Liver (tissue), 9 donors: Measurements from ENCODE around the gene P4HA1. TPM values are rescaled to one million over a fixed set of nuclear protein-coding genes. Genes with fewer than 3 reads are reported as not detected.
"Not testable (repeated sequence)": the region's sequence is repeated elsewhere in the genome, so short reads cannot be mapped to it uniquely, and the experiment has no call there.

Experiments used
- DNase-seq: peaks from one replicate; pipeline ENCODE4 v3.0.0-alpha.2; 2017; ENCODE audit warnings: low spot score
- H3K27ac ChIP-seq, 2 donors: one replicate each; pipeline ENCODE4 v1.7.0; 2013; ENCODE audit warnings: inconsistent platforms in 2 of 2, low read length in 2 of 2, control low read depth in 1 of 2, low read depth in 1 of 2, mild to moderate bottlenecking in 1 of 2
- H3K27me3 ChIP-seq, 4 donors: one replicate each; pipeline versions ENCODE4 v1.6.1 to v1.7.0; 2013; ENCODE audit warnings: low read length in 3 of 4, inconsistent platforms in 1 of 4, mild to moderate bottlenecking in 1 of 4, moderate library complexity in 1 of 4; ENCODE audit not compliant: control insufficient read depth in 4 of 4, insufficient read depth in 4 of 4
- H3K36me3 ChIP-seq, 4 donors: one replicate each; pipeline versions ENCODE4 v1.6.1 to v1.7.0; 2013; ENCODE audit warnings: low read length in 3 of 4, mild to moderate bottlenecking in 3 of 4, low read depth in 1 of 4, moderate library complexity in 1 of 4; ENCODE audit not compliant: control insufficient read depth in 4 of 4, insufficient read depth in 3 of 4
- H3K4me1 ChIP-seq, 4 donors: one replicate each; pipeline versions ENCODE4 v1.6.1 to v1.7.0; 2013; ENCODE audit warnings: low read length in 3 of 4, mild to moderate bottlenecking in 3 of 4, moderate library complexity in 1 of 4; ENCODE audit not compliant: control insufficient read depth in 4 of 4, insufficient read depth in 4 of 4
- H3K4me3 ChIP-seq, 3 donors: one replicate each; pipeline versions ENCODE4 v1.6.1 to v1.7.0; 2013; ENCODE audit warnings: low read length in 3 of 3, control low read depth in 1 of 3, low read depth in 1 of 3, mild to moderate bottlenecking in 1 of 3
- H3K9ac ChIP-seq, 2 donors: one replicate each; pipeline ENCODE4 v1.7.0; 2013; ENCODE audit warnings: low read length in 2 of 2, mild to moderate bottlenecking in 2 of 2, moderate library complexity in 2 of 2, control low read depth in 1 of 2, low read depth in 1 of 2
- H3K9me3 ChIP-seq, 4 donors: one replicate each; pipeline versions ENCODE4 v1.6.1 to v1.7.0; 2013; ENCODE audit warnings: low read length in 3 of 4; ENCODE audit not compliant: control insufficient read depth in 4 of 4
- ATF3 ChIP-seq: IDR thresholded peaks from 2 replicates; pipeline ENCODE4 v1.6.1; 2016; ENCODE audit warnings: antibody characterized with exemption
- CTCF ChIP-seq: fragments of 150-350 bp; IDR thresholded peaks from 2 replicates; pipeline ENCODE4 v1.5.1; 2017; ENCODE audit warnings: improper control_type of control experiment, low read depth, low read length; ENCODE audit not compliant: missing input control
- EGR1 ChIP-seq, 2 donors: IDR thresholded peaks; 2 replicates each; pipeline ENCODE4 v1.6.1; 2016 to 2018; ENCODE audit warnings: antibody characterized with exemption in 2 of 2, low read depth in 2 of 2
- FOXA1 ChIP-seq: IDR thresholded peaks from 2 replicates; pipeline ENCODE4 v1.6.1; 2016; ENCODE audit warnings: antibody characterized with exemption
- FOXA2 ChIP-seq: IDR thresholded peaks from 2 replicates; pipeline ENCODE4 v1.6.1; 2016; ENCODE audit warnings: antibody characterized with exemption
- GABPA ChIP-seq, 2 donors: IDR thresholded peaks in 1 of 2; conservative IDR thresholded peaks in 1 of 2; 2 replicates each; pipeline ENCODE4 v1.6.1; 2016; ENCODE audit warnings: antibody characterized with exemption in 2 of 2, mild to moderate bottlenecking in 1 of 2, moderate library complexity in 1 of 2
- HNF4A ChIP-seq, 2 donors: conservative IDR thresholded peaks; 2 replicates each; pipeline ENCODE4 v1.6.1; 2016; ENCODE audit warnings: antibody characterized with exemption in 2 of 2, mild to moderate bottlenecking in 2 of 2
- HNF4G ChIP-seq: IDR thresholded peaks from 2 replicates; pipeline ENCODE4 v1.6.1; 2016; ENCODE audit warnings: antibody characterized with exemption
- JUND ChIP-seq, 2 donors: IDR thresholded peaks; 2 replicates each; pipeline ENCODE4 v1.6.1; 2016; ENCODE audit warnings: antibody characterized with exemption in 2 of 2
- MAX ChIP-seq: IDR thresholded peaks from 2 replicates; pipeline ENCODE4 v1.6.1; 2016; ENCODE audit warnings: antibody characterized with exemption
- NR2F2 ChIP-seq: IDR thresholded peaks from 2 replicates; pipeline ENCODE4 v1.6.1; 2016; ENCODE audit warnings: antibody characterized with exemption
- RAD21 ChIP-seq, 2 donors: IDR thresholded peaks; 2 replicates each; pipeline ENCODE4 v1.6.1; 2016; ENCODE audit warnings: antibody characterized with exemption in 2 of 2, mild to moderate bottlenecking in 2 of 2
- REST ChIP-seq: IDR thresholded peaks from 2 replicates; pipeline ENCODE4 v1.6.1; 2016; ENCODE audit warnings: antibody characterized with exemption, mild to moderate bottlenecking
- RXRA ChIP-seq, 2 donors: IDR thresholded peaks; 2 replicates each; pipeline ENCODE4 v1.6.1; 2017 to 2018; ENCODE audit warnings: antibody characterized with exemption in 2 of 2, mild to moderate bottlenecking in 1 of 2
- SP1 ChIP-seq: IDR thresholded peaks from 2 replicates; pipeline ENCODE4 v1.6.1; 2018; ENCODE audit warnings: antibody characterized with exemption, mild to moderate bottlenecking
- TAF1 ChIP-seq: conservative IDR thresholded peaks from 2 replicates; pipeline ENCODE4 v1.6.1; 2016; ENCODE audit warnings: antibody characterized with exemption, mild to moderate bottlenecking
- YY1 ChIP-seq: IDR thresholded peaks from 2 replicates; pipeline ENCODE4 v1.6.1; 2016; ENCODE audit warnings: antibody characterized with exemption, mild to moderate bottlenecking
- ZBTB33 ChIP-seq: IDR thresholded peaks from 2 replicates; pipeline ENCODE4 v1.6.1; 2016; ENCODE audit warnings: antibody characterized with exemption
- WGBS: extraction: QIAGEN DNeasy Blood & Tissue Kit; methylation state at CpG from one replicate; pipeline ENCODE4 v1.1.7; 2013; 5-methylcytosine and 5-hydroxymethylcytosine counted together
- polyA plus RNA-seq, 2 donors: library from polyadenylated mRNA; stranded (reverse) in 1 of 2; unstranded in 1 of 2; fragments of 200-250 nt in 1 of 2; fragments of >200 nt in 1 of 2; fragmentation: Nextera tagmentation in 1 of 2; extraction: Ambion mirVana in 1 of 2; gene quantifications; one replicate each; pipeline versions ENCODE4 v1.2.1 to v1.2.3, GENCODE V29; 2013 to 2015
- total RNA-seq, 2 donors: library from RNA; depleted of rRNA; stranded (reverse); fragments of >200 nt; gene quantifications; one replicate each; pipeline ENCODE4 v1.2.3, GENCODE V29; 2014
- donor health status: healthy.
- donor health status: healthy.
- donor health status: healthy.
- donor health status: healthy.
- donor health status: healthy.

P4HA1 gene
- total and polyA plus RNA-seq, 4 donors = 6.1 to 63.7 (median 23.7) TPM

- no peak overlapping the region for H3K9ac ChIP-seq
- H3K27me3 ChIP-seq = no peaks in the 10 kb centered on the region
- DNase-seq = no peak
- WGBS = 73% methylated on average over 1 of the region's 1 CpG
- peaks cover 0 to 10% (median 5%) of the 10 kb centered on the region in 4 donors for H3K4me1 ChIP-seq
- peak overlapping the region in 1 of 2 donors; percentile 32 for H3K27ac ChIP-seq
- H3K36me3 ChIP-seq = no peaks in the 10 kb centered on the region
- no peak overlapping the region for H3K4me3 ChIP-seq
- no peak for TF ChIP-seq MAX
- H3K9me3 ChIP-seq = no peaks in the 10 kb centered on the region
Observed at GRCh38 chr10:73113551-73113950, 16.9 kb upstream of the P4HA1 start.

GRCh38 chr10:73112032-73112431 lies 15.4 kb upstream of the P4HA1 start:
- H3K27ac ChIP-seq = not testable (repeated sequence)
- 97% methylated on average over 13 of the region's 13 CpGs for WGBS

GRCh38 chr10:73110345-73110849 lies 13.7 kb upstream of the P4HA1 start, which contains the start of gene NUDT13:
Gene NUDT13, plus strand, starts transcription at chr10:73110455. Its CDS starts 3,911 bp downstream, at chr10:73114366.
- peaks cover 0 to 6% (median under 1%) of the 10 kb centered on the region in 4 donors for H3K4me1 ChIP-seq
- peak; percentile 61 for DNase-seq
- WGBS = 1% methylated on average over 5 of the region's 5 CpGs
- peak within 1 kb of the TSS; percentile 56 to 74 (median 73) for H3K4me3 ChIP-seq
- peak within 1 kb of the TSS; percentile 95 for H3K27ac ChIP-seq
- TF ChIP-seq REST = peak; percentile 79
- TF ChIP-seq ZBTB33 = peak; percentile 75
- peak in 1 of 2 donors; percentile 36 for TF ChIP-seq RXRA (IDR thresholded peaks at IDR 0.05)
- TF ChIP-seq MAX = peak; percentile 50
- TF ChIP-seq TAF1 = peak; percentile 90
- TF ChIP-seq HNF4A (conservative IDR thresholded peaks at IDR 0.05) = peak in 1 of 2 donors; percentile 29
- TF ChIP-seq EGR1 (IDR thresholded peaks at IDR 0.05; ENCODE audit: low read depth in 2 of 2) = no peak
- TF ChIP-seq CTCF = no peak
- TF ChIP-seq NR2F2 = no peak
- peak; percentile 28 to 49 for TF ChIP-seq RAD21 (IDR thresholded peaks at IDR 0.05)
- no peak for TF ChIP-seq FOXA2
- TF ChIP-seq ATF3 = no peak
- peak; percentile 9 for TF ChIP-seq FOXA1
- TF ChIP-seq SP1 = peak; percentile 60
- TF ChIP-seq GABPA (IDR thresholded peaks at IDR 0.05 in 1 of 2, conservative IDR thresholded peaks at IDR 0.05 in 1 of 2) = peak; percentile 65 to 89
- TF ChIP-seq HNF4G = no peak
- peak; percentile 96 for TF ChIP-seq YY1
- TF ChIP-seq JUND (IDR thresholded peaks at IDR 0.05) = no peak
- H3K9ac ChIP-seq = peak within 1 kb of the TSS; percentile 95 to 96
- H3K27me3 ChIP-seq = no peaks in the 10 kb centered on the region
- no peaks in the 10 kb centered on the region for H3K36me3 ChIP-seq
- H3K9me3 ChIP-seq = no peaks in the 10 kb centered on the region

More at GRCh38 chr10:73112032-73112431, 15.4 kb upstream of the P4HA1 start:
- H3K36me3 ChIP-seq, H3K9ac ChIP-seq, H3K4me1 ChIP-seq, H3K9me3 ChIP-seq, DNase-seq, H3K4me3 ChIP-seq, H3K27me3 ChIP-seq: not testable (repeated sequence)
